Activated naive CD4-positive, alpha-beta T cell treated with anti-CD3 and anti-CD28 coated beads, Interleukin-2, amount 50 U/mL, for 16 hours (primary cell): ENCODE measurements around the gene PRAMEF4.
"Not testable (repeated sequence)": the region's sequence is repeated elsewhere in the genome, so short reads cannot be mapped to it uniquely, and the experiment has no call there.

Source experiments
- DNase-seq: peaks from one replicate; pipeline ENCODE4 v3.0.0-alpha.2; 2020

PRAMEF4 gene

DNA sequence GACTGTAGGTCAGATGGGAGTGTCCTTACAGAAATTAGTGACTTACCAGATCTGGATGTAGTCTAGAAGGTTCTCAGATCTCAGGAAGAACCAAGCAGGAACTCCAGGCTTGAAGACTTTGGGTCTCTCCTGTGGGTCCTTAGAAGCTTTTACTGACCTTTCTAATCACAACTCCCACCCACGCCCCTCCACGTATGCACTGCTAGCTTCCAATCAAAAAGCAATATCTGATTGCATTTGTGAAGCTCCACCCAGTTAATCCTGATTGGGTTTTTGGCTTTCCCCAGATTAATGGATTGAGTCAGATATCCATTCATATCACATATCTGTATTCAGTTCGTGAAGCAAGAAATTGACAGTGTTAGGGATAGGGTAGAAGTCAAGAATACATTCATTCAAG lies at the start of gene PRAMEF4:
PRAMEF4 (minus strand) TSS at position 101 of the 400 bp plus-strand sequence. CDS start 2,807 bp downstream, outside the sequence.
- not testable (repeated sequence) for DNase-seq

DNA sequence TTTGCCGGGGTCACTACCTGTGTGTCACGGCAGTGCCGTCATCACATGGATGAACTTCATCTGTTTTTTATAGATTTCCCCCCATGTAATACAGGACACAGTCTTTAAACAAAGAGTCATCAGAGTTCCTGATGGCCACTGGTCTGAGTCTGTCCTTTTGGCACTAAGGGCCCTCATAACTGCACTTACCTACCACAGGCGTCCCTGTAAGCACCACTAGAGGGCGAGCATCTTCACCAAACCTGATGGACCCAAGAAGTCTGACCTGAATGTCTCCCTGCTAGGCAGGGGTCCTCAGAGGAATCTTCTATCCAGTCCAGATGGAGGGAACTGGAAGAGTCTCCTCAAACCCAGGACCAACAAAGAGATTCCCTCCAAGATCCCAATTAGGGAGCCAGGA lies 38.4 kb upstream of the PRAMEF4 start:
- not testable (repeated sequence) for DNase-seq

DNA sequence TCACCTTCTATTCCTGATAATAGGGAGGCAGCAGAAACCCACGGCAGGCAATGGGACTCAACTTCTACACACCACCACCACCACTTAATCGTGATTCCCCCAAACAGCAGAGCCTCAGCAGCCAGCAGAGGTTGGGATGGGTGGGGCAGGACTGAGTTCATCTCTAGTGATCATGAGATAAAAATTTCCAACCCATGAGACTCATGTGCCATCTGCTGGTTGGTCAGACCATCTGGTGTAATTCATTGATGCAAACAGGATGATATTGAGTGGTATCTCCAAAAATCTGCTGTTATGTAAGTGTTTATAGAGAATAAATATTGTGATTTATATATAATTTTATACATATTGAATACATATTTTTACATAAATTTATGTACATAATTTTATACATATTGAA lies 35.7 kb upstream of the PRAMEF4 start:
- not testable (repeated sequence) for DNase-seq

DNA sequence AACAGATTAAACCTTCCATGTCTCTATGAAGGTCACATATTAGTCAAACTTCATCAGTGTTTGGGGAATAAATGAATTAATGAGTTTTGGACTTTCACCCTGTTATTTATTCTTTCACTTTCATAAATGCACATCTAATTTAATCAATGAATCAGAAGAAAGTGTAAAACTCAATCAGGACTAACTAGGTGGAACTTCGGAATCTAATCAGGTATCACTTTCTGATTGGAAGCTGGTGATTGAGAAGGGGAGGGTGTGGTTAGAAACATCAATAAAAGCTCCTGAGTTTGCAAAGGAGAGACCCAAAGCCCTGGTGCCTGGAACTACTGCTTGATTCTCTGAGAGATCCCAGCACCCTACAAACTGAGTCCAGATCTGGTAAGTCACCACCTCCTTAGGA lies 30.3 kb upstream of the PRAMEF4 start, which contains the start of gene PRAMEF7:
PRAMEF7 (plus strand) TSS at position 301 of the 400 bp plus-strand sequence. CDS start 1,083 bp downstream, outside the sequence.
- not testable (repeated sequence) for DNase-seq

DNA sequence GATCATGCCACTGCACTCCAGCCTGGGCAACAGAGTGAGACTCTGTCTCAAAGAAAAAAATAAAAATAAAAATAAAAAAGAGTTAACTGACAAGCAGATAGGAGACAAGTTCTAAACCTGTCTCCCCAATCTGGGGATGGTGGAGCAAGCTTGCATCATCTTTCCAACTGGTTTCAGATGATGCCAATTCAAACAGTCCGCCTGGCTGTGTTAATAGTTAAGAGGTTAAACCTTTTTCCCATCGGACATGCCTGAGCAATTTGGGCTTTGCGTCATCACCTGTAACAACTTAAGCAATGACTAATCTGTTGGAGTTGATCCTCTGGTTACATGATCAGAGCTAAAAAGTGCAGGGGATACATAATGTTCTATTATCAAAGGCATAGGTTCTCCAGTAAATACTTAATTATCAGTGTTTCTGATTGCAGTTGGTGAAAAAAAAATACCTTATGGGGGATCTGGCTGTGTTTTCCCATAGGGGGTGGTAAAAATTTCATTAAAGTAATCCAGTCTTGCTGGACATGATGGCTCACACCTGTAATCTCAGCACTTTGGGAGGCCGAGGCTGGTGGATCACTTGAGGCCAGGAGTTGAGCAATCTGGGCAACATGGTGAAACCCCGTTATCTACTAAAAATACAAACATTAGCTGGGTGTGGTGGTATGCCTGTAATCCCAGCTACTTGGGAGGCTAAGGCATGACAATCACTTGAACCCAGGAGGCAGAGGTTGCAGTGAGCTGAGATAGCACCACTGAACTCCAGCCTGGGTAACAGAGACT lies 18.0 kb upstream of the PRAMEF4 start:
- DNase-seq: not testable (repeated sequence)

DNA sequence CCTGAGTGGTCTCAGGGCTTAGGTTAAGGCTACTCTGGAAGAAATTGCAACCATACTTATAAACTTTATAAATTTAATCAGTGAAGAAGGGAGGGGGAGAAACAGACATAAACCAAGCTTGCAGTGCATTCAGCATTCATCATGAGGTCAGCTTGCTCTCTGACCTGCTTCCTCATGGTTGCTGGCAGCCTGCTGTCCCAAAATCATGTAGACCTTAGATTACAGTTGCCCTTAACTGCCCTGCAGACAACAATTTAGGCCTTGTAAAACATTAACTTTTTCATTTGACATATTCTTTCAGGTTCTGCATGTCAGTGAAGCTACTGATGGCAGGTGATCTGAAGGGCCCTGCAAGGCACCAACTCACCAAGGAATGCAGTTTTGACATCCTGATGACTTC lies 13.2 kb upstream of the PRAMEF4 start:
- DNase-seq: not testable (repeated sequence)

DNA sequence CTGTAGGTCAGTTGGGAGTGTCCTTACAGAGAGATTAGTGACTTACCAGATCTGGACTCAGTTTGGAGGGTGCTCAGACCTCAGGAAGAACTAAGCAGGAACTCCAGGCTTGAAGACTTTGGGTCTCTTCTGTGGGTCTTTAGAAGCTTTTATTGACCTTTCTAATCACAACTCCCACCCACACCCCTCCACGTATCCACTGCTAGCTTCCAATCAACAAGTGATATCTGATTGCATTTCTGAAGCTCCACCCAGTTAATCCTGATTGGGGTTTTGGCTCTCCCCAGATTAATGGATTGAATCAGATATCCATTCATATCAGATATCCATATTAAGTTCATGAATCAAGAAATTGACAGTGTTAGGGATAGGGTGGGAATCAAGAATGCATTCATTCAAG lies 12.2 kb upstream of the PRAMEF4 start, which contains the start of gene PRAMEF10:
PRAMEF10 (minus strand) TSS at position 101 of the 400 bp plus-strand sequence. CDS start 2,423 bp downstream, outside the sequence.
- DNase-seq: not testable (repeated sequence)

DNA sequence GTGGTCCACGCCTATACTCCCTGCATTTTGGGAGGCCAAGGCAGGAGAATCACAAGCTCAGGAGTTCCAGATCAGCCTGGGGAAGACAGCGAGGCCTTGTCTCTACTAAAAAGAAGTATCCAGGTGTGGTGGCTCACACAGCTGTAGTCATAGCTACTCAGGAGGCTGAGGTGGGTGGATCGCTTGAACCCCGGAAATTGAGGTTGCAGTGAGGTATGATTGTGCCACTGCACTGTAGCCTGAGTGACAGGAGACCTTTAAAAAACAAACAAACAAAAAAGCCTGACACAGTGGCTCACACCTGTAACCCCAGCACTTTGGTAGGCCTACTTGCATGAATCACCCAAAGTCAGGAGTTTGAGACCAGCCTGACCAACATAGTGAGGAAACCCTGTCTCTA lies 7.5 kb downstream of the PRAMEF4 start:
- DNase-seq: not testable (repeated sequence)

DNA sequence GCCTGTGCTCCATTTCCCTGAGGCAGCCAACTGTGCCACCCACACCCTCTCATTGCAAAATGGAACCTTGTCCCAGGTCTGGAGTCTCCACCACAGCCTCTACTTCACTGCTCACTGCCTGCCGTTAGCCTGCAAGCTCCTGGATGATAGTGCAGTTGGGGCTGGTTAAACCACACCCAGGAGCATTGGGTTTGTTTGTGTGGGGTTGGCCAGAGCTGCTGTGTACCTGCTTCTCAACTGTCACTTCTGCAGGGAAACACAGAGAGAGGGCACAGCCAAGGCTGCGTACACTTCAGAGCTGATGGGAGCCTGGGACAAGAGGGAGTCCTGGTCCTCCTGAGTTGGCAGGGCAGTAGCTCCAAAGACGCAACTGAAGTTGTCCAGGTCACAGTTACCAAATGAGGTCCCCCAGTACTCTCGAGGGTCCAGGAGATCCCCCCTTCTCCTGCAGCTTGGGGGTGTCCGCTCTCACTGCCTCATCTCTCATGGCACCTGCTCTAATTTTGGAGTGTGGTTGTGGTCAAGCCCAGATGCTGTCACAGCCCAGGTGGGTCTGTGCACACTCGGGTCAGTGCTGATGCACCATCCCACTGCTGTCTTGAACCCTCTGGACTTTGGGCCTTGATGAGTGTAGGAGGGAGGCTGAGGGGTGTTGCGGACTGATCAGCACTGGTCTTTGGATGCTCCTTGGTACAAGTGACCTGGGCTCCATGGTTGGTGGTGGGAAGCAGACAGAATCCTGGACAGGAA lies 22.7 kb downstream of the PRAMEF4 start:
- DNase-seq: not testable (repeated sequence)

DNA sequence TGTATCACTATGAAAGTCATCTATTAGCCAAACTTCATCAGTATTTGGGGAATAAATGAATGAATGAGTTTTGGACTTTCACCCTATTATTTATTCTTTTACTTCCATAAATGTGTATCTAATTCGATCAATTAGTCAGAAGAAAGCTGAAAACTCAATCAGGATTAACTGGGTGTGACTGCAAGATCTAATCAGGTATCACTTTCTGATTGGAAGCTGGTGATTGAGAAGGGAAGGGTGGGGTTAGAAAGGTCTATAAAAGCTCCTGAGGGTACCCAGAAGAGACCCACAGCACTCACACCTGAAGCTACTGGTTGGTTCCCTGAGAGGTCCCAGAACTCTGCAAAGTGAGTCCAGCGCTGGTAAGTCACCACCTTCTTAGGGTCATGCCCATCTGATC lies 29.2 kb downstream of the PRAMEF4 start, which contains the start of gene PRAMEF2:
PRAMEF2 (plus strand) TSS at position 301 of the 400 bp plus-strand sequence. CDS start 1,924 bp downstream, outside the sequence.
- DNase-seq: not testable (repeated sequence)

DNA sequence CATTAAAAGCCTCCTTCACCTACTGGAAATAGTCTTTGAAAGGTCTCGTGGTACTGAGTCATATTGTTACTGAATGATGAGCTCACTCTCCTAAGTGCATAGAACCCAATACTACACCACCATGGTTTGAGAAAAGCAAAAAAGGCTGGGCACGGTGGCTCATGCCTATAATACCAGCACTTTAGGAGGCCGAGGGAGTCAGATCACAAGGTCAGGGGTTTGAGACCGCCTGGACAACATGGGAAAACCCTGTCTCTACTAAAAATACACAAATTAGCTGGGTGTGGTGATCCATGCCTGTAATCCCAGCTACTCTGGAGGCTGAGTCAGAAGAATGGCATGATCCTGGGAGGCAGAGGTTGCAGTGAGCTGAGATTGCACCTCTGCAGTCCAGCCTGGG lies 34.2 kb downstream of the PRAMEF4 start:
- no peak for DNase-seq

DNA sequence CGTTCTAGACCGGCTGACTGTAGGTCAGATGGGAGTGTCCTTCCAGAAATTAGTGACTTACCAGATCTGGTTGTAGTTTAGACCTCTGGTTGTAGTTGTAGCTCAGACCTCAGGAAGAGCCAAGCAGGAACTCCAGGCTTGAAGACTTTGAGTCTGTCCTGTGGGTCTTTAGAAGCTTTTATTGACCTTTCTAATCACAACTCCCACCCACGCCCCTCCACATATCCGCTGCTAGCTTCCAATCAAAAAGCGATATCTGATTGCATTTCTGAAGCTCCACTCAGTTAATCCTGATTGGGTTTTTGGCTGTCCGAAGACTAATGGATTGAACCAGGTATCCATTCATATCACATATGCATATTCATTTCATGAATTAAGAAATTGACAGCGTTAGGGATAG lies 37.4 kb downstream of the PRAMEF4 start, which contains the start of gene HNRNPCL1:
HNRNPCL1 (minus strand) TSS at position 101 of the 400 bp plus-strand sequence. CDS start 431 bp downstream, outside the sequence.
- DNase-seq: not testable (repeated sequence)

DNA sequence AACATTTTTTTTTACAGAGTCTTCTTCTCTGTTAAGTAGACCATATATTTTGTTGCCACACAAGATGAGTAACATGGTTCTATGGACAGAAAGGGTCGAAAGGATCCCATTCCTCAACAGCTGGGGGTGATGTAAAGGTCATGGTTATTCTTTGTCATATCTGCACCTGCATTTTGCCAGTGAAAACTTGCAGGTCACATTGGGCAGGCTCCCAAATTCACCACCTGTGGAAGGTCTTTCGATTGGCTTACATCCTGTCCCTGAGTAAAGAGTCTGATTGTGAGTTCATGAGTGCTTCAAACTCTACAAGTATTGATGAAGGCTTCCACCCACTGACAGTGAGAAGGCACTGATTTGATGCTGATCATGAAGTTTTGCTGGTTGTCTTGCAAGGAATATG lies 52.8 kb downstream of the PRAMEF4 start:
- DNase-seq: not testable (repeated sequence)

DNA sequence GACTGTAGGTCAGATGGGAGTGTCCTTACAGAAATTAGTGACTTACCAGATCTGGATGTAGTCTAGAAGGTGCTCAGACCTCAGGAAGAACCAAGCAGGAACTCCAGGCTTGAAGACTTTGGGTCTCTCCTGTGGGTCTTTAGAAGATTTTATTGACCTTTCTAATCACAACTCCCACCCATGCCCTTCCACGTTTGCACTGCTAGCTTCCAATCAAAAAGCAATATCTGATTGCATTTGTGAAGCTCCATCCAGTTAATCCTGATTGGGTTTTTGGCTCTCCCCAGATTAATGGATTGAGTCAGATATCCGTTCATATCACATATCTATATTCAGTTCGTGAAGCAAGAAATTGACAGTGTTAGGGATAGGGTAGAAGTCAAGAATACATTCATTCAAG lies 54.7 kb downstream of the PRAMEF4 start, which contains the start of gene PRAMEF11:
PRAMEF11 (minus strand) TSS at position 101 of the 400 bp plus-strand sequence. CDS start 2,621 bp downstream, outside the sequence.
- DNase-seq: not testable (repeated sequence)
